Breast epithelium (tissue), 4 donors: Measurements from ENCODE around the gene BRCA2. TPM values are rescaled to one million over a fixed set of nuclear protein-coding genes. Genes with fewer than 3 reads are reported as not detected.

Source experiments
- DNase-seq, 2 donors: peaks; one replicate each; pipeline ENCODE4 v3.0.0-alpha.2; 2019; ENCODE audit warnings: low spot score in 2 of 2
- H3K27ac ChIP-seq, 2 donors: fragments of 200-600 bp; sonication (generic) in 1 of 2; one replicate each; pipeline ENCODE4 v1.5.1; 2016 to 2019; ENCODE audit warnings: mild to moderate bottlenecking in 1 of 2
- H3K27me3 ChIP-seq, 2 donors: fragments of 200-600 bp; sonication (generic) in 1 of 2; one replicate each; pipeline versions ENCODE4 v1.5.1 to v1.6.0; 2017 to 2019; ENCODE audit warnings: control low read depth in 1 of 2, mild to moderate bottlenecking in 1 of 2
- H3K36me3 ChIP-seq: fragments of 200-600 bp; one replicate; pipeline ENCODE4 v1.5.1; 2019
- H3K4me1 ChIP-seq, 2 donors: fragments of 200-600 bp; sonication (generic); one replicate each; pipeline ENCODE4 v1.5.1; 2016 to 2019; ENCODE audit warnings: control low read depth in 1 of 2
- H3K4me3 ChIP-seq, 3 donors: fragments of 200-600 bp; sonication (generic); 1 replicate in 2 of 3; 2 replicates in 1 of 3; pipeline ENCODE4 v1.5.1; 2016 to 2019; ENCODE audit warnings: mild to moderate bottlenecking in 3 of 3, moderate library complexity in 2 of 3
- H3K9me3 ChIP-seq, 2 donors: fragments of 200-600 bp; sonication (generic) in 1 of 2; one replicate each; pipeline ENCODE4 v1.5.1; 2016 to 2019; ENCODE audit warnings: control low read depth in 1 of 2
- POLR2A ChIP-seq: fragments of 450-650 bp; IDR thresholded peaks from one replicate; pipeline ENCODE4 v1.6.1; 2016; ENCODE audit warnings: antibody characterized with exemption, mild to moderate bottlenecking, moderate library complexity
- POLR2AphosphoS5 ChIP-seq, 3 donors: sonication (generic); formaldehyde crosslinking; IDR thresholded peaks; one replicate each; pipeline ENCODE4 v1.6.1; 2017; ENCODE audit warnings: antibody characterized with exemption in 3 of 3
- intact Hi-C: fragments of 100-400 bp; cut with DNase I; formaldehyde crosslinking; loops from one replicate; pipeline ENCODE4 v1.15.1; 2023; ENCODE audit warnings: low total_unique reads
- total RNA-seq, 3 donors: library from RNA; depleted of rRNA; stranded (reverse); fragments of >200 nt; gene quantifications; one replicate each; pipeline ENCODE4 v1.1.0, GENCODE V29; 2016
- TF ChIP-seq, protein P1 (sequence below), 3 donors: fragments of 450-650 bp; IDR thresholded peaks; one replicate each; pipeline ENCODE4 v1.5.1; 2016 to 2017; ENCODE audit warnings: antibody characterized with exemption in 3 of 3, mild to moderate bottlenecking in 3 of 3, moderate library complexity in 3 of 3

Gene BRCA2
- total RNA-seq, 3 donors from 2014 or later: 0.98 to 3.5 (median 1.3) TPM

DNA sequence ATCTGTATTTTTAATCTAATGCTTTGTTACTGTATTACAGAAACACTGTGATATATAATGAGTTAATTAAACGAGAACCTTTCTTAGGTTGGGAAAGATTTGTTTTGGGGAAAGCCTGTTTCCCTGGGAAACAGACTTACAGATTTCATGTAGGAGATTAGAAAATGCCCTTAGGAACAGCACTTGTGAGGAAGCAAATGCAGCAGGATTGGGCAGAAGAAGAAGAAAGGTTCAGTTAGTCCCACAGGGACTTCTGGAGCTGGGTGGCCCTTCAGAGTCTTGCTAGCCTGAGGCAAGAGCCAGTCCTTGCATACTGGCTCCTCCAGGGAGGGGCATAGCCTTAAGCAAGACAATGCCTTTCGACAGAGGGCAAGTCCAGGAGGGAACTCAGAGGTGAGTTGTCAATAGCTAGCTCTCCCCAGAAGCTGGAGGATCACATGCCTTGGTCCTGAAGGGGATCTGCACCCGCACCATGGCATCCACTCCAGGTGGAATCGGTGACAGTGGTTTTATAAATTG lies 75.9 kb downstream of the BRCA2 start:
- no peaks in the 10 kb centered on the region for H3K36me3 ChIP-seq
- intact Hi-C loops: no loop called here
- no peak for DNase-seq
- H3K4me3 ChIP-seq: no peak overlapping the region
- H3K9me3 ChIP-seq: no peaks in the 10 kb centered on the region
- no peak overlapping the region for H3K27ac ChIP-seq
- no peaks in the 10 kb centered on the region for H3K4me1 ChIP-seq
- no peaks in the 10 kb centered on the region for H3K27me3 ChIP-seq
- no peak for TF ChIP-seq POLR2A
- no peak for TF ChIP-seq POLR2AphosphoS5 (IDR thresholded peaks at IDR 0.05)
- TF ChIP-seq, protein P1, sequence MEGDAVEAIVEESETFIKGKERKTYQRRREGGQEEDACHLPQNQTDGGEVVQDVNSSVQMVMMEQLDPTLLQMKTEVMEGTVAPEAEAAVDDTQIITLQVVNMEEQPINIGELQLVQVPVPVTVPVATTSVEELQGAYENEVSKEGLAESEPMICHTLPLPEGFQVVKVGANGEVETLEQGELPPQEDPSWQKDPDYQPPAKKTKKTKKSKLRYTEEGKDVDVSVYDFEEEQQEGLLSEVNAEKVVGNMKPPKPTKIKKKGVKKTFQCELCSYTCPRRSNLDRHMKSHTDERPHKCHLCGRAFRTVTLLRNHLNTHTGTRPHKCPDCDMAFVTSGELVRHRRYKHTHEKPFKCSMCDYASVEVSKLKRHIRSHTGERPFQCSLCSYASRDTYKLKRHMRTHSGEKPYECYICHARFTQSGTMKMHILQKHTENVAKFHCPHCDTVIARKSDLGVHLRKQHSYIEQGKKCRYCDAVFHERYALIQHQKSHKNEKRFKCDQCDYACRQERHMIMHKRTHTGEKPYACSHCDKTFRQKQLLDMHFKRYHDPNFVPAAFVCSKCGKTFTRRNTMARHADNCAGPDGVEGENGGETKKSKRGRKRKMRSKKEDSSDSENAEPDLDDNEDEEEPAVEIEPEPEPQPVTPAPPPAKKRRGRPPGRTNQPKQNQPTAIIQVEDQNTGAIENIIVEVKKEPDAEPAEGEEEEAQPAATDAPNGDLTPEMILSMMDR (IDR thresholded peaks at IDR 0.05): no peak

DNA sequence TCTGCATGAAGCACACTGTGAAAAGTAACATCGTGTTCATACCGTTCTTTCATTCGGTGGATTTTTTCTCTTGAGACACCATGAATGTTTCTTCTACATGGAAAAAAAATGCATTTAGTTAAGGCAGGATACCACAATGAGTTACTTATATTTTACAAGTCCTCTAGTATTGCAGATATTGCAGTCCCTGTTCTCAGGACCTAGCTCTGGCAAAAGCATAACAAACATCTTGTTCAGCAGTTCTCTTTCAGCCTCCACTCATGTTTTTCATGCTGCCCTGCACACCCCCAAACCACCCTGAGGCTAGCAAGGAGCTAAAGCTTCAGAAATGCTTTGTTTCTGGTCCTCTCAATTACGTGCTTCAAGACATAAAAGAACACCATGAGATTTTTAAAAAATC lies 87.8 kb downstream of the BRCA2 start:
- TF ChIP-seq, protein P1 (IDR thresholded peaks at IDR 0.05): no peak
- TF ChIP-seq POLR2AphosphoS5 (IDR thresholded peaks at IDR 0.05): no peak
- Histone ChIP-seq H3K36me3 (peaks cover 3% of the 10 kb centered on the region), H3K9me3 (no peaks in the 10 kb centered on the region), H3K27me3 (no peaks in the 10 kb centered on the region), H3K27ac (no peak overlapping the region), H3K4me3 (no peak overlapping the region), H3K4me1 (no peaks in the 10 kb centered on the region)
- no peak for DNase-seq
- intact Hi-C loops: no loop called here

DNA sequence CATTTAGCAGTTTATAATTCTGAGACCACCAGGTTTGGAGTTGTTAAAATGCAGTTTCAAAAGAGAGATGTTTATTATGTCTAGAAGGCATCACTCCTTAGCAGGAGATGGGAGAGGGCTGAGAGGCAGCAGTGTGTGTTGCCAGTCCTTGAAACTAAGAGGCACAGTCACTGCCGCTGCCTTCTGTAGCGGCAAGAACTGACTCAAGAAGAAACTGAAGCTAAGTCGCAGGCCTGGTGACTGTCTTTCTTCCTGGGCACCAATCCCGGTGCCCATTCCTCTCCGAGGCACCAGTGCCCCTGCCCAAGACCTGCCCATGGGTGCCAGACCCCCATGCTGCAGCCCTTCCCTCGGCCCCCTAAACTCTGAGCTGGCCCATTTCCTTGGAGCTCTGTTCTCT lies 92.5 kb downstream of the BRCA2 start:
- Histone ChIP-seq H3K9me3 (no peaks in the 10 kb centered on the region), H3K36me3 (no peaks in the 10 kb centered on the region), H3K4me1 (peaks cover 0 to 7% of the 10 kb centered on the region in 2 donors), H3K4me3 (no peak overlapping the region), H3K27me3 (no peaks in the 10 kb centered on the region), H3K27ac (no peak overlapping the region)
- no peak for DNase-seq
- intact Hi-C loops: no loop called here
- TF ChIP-seq, protein P1 (IDR thresholded peaks at IDR 0.05): no peak
- no peak for TF ChIP-seq POLR2A
- no peak for TF ChIP-seq POLR2AphosphoS5 (IDR thresholded peaks at IDR 0.05)

DNA sequence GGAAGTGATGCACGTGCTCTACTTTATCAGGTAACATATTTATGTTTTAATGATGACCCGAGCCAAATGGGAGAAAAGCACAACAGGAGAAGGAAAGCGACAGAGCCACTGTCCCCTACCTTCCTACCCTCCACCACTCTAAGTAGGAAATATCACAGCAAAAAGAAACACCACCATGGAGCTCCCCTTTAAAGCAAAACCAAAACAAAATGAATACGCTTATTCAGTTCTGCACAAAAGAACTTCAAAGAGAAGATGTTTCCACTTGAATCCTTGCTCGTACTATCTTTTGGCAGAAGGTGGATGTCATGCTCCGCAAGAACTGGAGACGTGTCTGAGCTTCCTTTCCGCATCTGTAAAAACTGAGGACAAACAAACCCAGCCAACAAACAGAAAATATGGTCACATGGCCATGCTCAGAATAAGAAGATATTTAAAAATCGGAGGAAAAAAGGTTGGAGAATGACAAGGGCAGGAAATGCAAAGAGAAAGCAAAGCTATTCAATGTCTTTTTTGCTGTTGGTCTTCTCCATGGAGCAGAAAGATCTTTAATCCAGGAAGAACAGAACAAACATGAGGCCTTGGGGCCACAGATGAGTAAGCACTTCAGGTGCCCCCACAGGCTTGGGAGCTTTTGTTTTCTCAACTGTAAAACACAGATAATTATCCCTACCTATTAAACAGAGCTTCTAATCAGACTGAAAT lies 93.1 kb downstream of the BRCA2 start:
- Histone ChIP-seq H3K27me3 (no peaks in the 10 kb centered on the region), H3K27ac (no peak overlapping the region), H3K4me3 (no peak overlapping the region), H3K4me1 (peaks cover 0 to 7% of the 10 kb centered on the region in 2 donors), H3K36me3 (no peaks in the 10 kb centered on the region), H3K9me3 (no peaks in the 10 kb centered on the region)
- TF ChIP-seq, protein P1 (IDR thresholded peaks at IDR 0.05): no peak
- TF ChIP-seq POLR2A (no peak), POLR2AphosphoS5 (IDR thresholded peaks at IDR 0.05) (no peak)
- intact Hi-C loops: no loop called here
- no peak for DNase-seq

DNA sequence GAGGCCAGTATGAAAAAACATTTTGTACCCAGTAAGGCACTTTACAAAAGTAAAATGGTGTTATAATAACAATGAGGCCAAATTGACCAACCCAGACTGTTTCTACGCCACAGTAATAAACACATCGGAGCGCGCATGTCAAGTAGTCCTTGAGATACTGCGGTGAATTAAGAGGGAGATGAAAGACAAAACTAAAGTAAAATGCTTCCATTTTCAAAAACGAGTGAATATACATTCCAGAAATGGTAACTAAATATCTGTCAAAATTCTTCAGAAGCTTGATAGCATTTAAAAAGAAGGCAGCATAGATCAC lies 93.6 kb downstream of the BRCA2 start:
- peaks cover 0 to 7% of the 10 kb centered on the region in 2 donors for H3K4me1 ChIP-seq
- no peaks in the 10 kb centered on the region for H3K36me3 ChIP-seq
- no peak overlapping the region for H3K27ac ChIP-seq
- TF ChIP-seq, protein P1 (IDR thresholded peaks at IDR 0.05): no peak
- TF ChIP-seq POLR2A: no peak
- no peak for TF ChIP-seq POLR2AphosphoS5 (IDR thresholded peaks at IDR 0.05)
- H3K27me3 ChIP-seq: no peaks in the 10 kb centered on the region
- no peak for DNase-seq
- intact Hi-C loops: no loop called here
- no peaks in the 10 kb centered on the region for H3K9me3 ChIP-seq
- H3K4me3 ChIP-seq: no peak overlapping the region
